OCI-LY3 (cell line): ENCODE results near the gene EFNA5.

Experiments
- CTCF ChIP-seq: fragments of 200-600, 300-600 bp; sonication (generic); IDR thresholded peaks from 2 replicates; pipeline ENCODE4 v1.5.1; 2014; ENCODE audit warnings: antibody characterized with exemption, low read length, low read depth
- EZH2phosphoT487 ChIP-seq: fragments of 200-600 bp; shearing (Covaris generic); IDR thresholded peaks from 2 replicates; pipeline ENCODE4 v1.6.1; 2018; ENCODE audit warnings: antibody characterized with exemption, mixed run types, low read depth

GRCh38 chr5:107437154-107437553 is 233.6 kb downstream of the EFNA5 start:
- TF ChIP-seq CTCF, result no peak
- TF ChIP-seq EZH2phosphoT487, result no peak
